ENCODE measurements around the gene COA8. TPM values are rescaled to one million over a fixed set of nuclear protein-coding genes. Genes with fewer than 3 reads are reported as not detected.

The COA8 gene
- total and polyA plus RNA-seq, 10 of the 15 experiments (the other 5 are each of a cell fraction or from before 2014, with no cell fraction given), result 6.1 to 69.5 (median 25.8) TPM

DNA sequence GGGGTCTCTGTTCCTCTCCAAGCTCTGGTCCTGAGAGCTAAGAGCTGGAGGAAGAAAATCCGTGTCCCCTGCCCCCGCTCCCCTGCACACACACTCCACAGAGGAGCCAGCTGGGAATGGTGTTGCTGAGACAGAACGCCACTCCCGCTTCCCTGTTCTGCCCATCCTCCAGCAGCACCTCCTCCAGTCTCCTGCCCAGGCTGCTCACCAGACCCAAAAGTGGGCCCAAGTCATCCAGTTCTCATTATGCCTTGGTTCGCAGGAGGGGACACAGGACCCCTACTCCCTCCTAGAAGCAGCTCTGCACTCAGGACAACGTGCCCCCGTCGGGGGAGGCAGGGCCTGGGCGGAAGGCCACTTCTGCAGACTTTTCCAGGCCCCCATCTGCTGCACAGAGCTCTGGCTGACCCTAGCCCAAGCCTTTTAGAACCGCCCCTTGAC lies 34.6 kb upstream of the COA8 start:
- ChIA-PET POLR2A (interaction anchor here (0.6 to 1.5 kb wide), 4 partner anchors 22 to 432 kb away, joined by 3 to 7 read pairs (median 4); partner anchors contain the start of gene EIF5), SMC1A (ENCODE audit: uncharacterized antibody, unreplicated experiment) (interaction anchor here (1.1 to 2.6 kb wide), 5 partner anchors 10 to 36 kb away, joined by 3 to 11 read pairs (median 3); no protein-coding TSS in a partner anchor), RAD21 (ENCODE audit: unreplicated experiment) (interaction anchor here (0.5 to 2.4 kb wide), 4 partner anchors 10 to 232 kb away, joined by 3 to 14 read pairs (median 6); no protein-coding TSS in a partner anchor), CTCF (interaction anchor here (1.0 to 5.3 kb wide), 4 partner anchors 9 to 135 kb away, joined by 3 to 39 read pairs (median 5); partner anchors contain the start of gene BAG5)
- Histone ChIP-seq H3K9me3 (replicated peaks; ENCODE audit: control insufficient read depth, insufficient read depth, low read length) (no peaks in the 10 kb centered on the region; the same call in 2 of the 3 replicates), H3K4me3 (peak overlapping the region; percentile 84), H3K4me2 (ENCODE audit: control insufficient read depth, insufficient read depth) (peak overlapping the region; percentile 91), H3K79me2 (ENCODE audit: control insufficient read depth, insufficient read depth, low read length) (peaks cover 30% of the 10 kb centered on the region), H3K27ac (ENCODE audit: control insufficient read depth, insufficient read depth) (peak overlapping the region; percentile 58), H3K36me3 (ENCODE audit: control insufficient read depth in 2 of 2, insufficient read depth in 2 of 2, low read length in 1 of 2) (peaks cover 0 to 2% of the 10 kb centered on the region in 2 experiments; a peak in 2 of 4 replicates), H3K4me1 (ENCODE audit: control insufficient read depth, insufficient read depth, low read length) (peaks cover 25% of the 10 kb centered on the region), H3K27me3 (replicated peaks in 1 of 2; ENCODE audit: control insufficient read depth in 2 of 2, insufficient read depth in 2 of 2, low read length in 1 of 2) (peaks cover 0 to 2% of the 10 kb centered on the region in 2 experiments; a peak in 1 of 4 replicates), H2AFZ (ENCODE audit: control insufficient read depth, low read depth, low read length) (no peak overlapping the region), H3K9ac (ENCODE audit: control insufficient read depth, insufficient read depth, low read length) (peak overlapping the region; percentile 69), H4K20me1 (ENCODE audit: control insufficient read depth, insufficient read depth) (no peaks in the 10 kb centered on the region)
- intact Hi-C loops (cut with micrococcal nuclease; ENCODE audit: unreplicated experiment), result no loop called here
- in situ Hi-C loops (cut with MboI), result no loop called here
- 23% methylated on average over 10 of the region's 10 CpGs for WGBS (ENCODE audit: insufficient coverage, insufficient replicate concordance, low lambda C conversion rate, missing lambda C conversion rate)
- BruUV-seq (replicated peaks), result no TSS peak
- DNase-seq (ENCODE audit: low read depth, low spot score), result no peak
- no peak for FAIRE-seq
- ATAC-seq, result peak; percentile 2
- no peak for TF ChIP-seq RUNX3 (IDR thresholded peaks at IDR 0.05; ENCODE audit: low read length)
- TF ChIP-seq, protein P1, sequence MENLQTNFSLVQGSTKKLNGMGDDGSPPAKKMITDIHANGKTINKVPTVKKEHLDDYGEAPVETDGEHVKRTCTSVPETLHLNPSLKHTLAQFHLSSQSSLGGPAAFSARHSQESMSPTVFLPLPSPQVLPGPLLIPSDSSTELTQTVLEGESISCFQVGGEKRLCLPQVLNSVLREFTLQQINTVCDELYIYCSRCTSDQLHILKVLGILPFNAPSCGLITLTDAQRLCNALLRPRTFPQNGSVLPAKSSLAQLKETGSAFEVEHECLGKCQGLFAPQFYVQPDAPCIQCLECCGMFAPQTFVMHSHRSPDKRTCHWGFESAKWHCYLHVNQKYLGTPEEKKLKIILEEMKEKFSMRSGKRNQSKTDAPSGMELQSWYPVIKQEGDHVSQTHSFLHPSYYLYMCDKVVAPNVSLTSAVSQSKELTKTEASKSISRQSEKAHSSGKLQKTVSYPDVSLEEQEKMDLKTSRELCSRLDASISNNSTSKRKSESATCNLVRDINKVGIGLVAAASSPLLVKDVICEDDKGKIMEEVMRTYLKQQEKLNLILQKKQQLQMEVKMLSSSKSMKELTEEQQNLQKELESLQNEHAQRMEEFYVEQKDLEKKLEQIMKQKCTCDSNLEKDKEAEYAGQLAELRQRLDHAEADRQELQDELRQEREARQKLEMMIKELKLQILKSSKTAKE (IDR thresholded peaks at IDR 0.05; ENCODE audit: low read depth, poor library complexity, severe bottlenecking), result no peak
- TF ChIP-seq CHD1 (IDR thresholded peaks at IDR 0.05; ENCODE audit: low read depth, low read length), result no peak
